ENCODE data around the gene SEMA4B. TPM values are rescaled to one million over a fixed set of nuclear protein-coding genes. Genes with fewer than 3 reads are reported as not detected.
A peak's percentile ranks its signal among the peaks of the same experiment; 100 is the strongest.

The SEMA4B gene
- total and polyA plus RNA-seq, 2 donors from 2014 or later: 28.7 to 190 TPM

GRCh38 chr15:90208356-90208755 lies 7.2 kb downstream of the SEMA4B start:
- Histone ChIP-seq H3K4me3 (ENCODE audit: low read length in 3 of 3) (no peak overlapping the region), H3K9me3 (ENCODE audit: control insufficient read depth in 2 of 3, insufficient read depth in 1 of 3, low read length in 3 of 3) (no peaks in the 10 kb centered on the region), H3K9ac (ENCODE audit: low read length in 3 of 3) (no peak overlapping the region), H3K27ac (ENCODE audit: low read depth in 2 of 2, low read length in 2 of 2) (no peak overlapping the region), H3K27me3 (ENCODE audit: control insufficient read depth, insufficient read depth, low read length) (no peaks in the 10 kb centered on the region), H3K4me1 (ENCODE audit: control insufficient read depth in 2 of 3, insufficient read depth in 2 of 3, low read depth in 1 of 3, low read length in 3 of 3) (peaks cover 0 to 24% (median 23%) of the 10 kb centered on the region in 3 donors), H3K36me3 (ENCODE audit: control insufficient read depth in 2 of 3, insufficient read depth in 3 of 3, low read length in 3 of 3) (peaks cover 0 to 4% (median 2%) of the 10 kb centered on the region in 3 donors)
- intact Hi-C loops (cut with DNase I): no loop called here
- DNase-seq (no peak), FAIRE-seq (no peak)
- no peak for TF ChIP-seq CTCF (IDR thresholded peaks at IDR 0.05; ENCODE audit: borderline replicate concordance, extremely low read depth, insufficient read depth)

- Histone ChIP-seq H3K27me3 (ENCODE audit: control insufficient read depth, insufficient read depth, low read length) (no peaks in the 10 kb centered on the region), H3K4me3 (ENCODE audit: low read length in 3 of 3) (no peak overlapping the region), H3K9me3 (ENCODE audit: control insufficient read depth in 2 of 3, insufficient read depth in 1 of 3, low read length in 3 of 3) (no peaks in the 10 kb centered on the region), H3K9ac (ENCODE audit: low read length in 3 of 3) (no peak overlapping the region), H3K27ac (ENCODE audit: low read depth in 2 of 2, low read length in 2 of 2) (no peak overlapping the region), H3K4me1 (ENCODE audit: control insufficient read depth in 2 of 3, insufficient read depth in 2 of 3, low read depth in 1 of 3, low read length in 3 of 3) (peaks cover 0 to 25% (median 20%) of the 10 kb centered on the region in 3 donors), H3K36me3 (ENCODE audit: control insufficient read depth in 2 of 3, insufficient read depth in 3 of 3, low read length in 3 of 3) (peaks cover 0 to 4% (median 0%) of the 10 kb centered on the region in 3 donors)
- FAIRE-seq: no peak
- no peak for TF ChIP-seq CTCF (IDR thresholded peaks at IDR 0.05; ENCODE audit: borderline replicate concordance, extremely low read depth, insufficient read depth)
- peak in 1 of 5 donors; percentile 29 for DNase-seq
- intact Hi-C loops (cut with DNase I): no loop called here
Measured at GRCh38 chr15:90209591-90209990, 8.5 kb downstream of the SEMA4B start.

- H3K36me3 ChIP-seq (ENCODE audit: control insufficient read depth in 2 of 3, insufficient read depth in 3 of 3, low read length in 3 of 3): peaks cover 0 to 4% (median 0%) of the 10 kb centered on the region in 3 donors
- H3K27me3 ChIP-seq (ENCODE audit: control insufficient read depth, insufficient read depth, low read length): no peaks in the 10 kb centered on the region
- H3K9me3 ChIP-seq (ENCODE audit: control insufficient read depth in 2 of 3, insufficient read depth in 1 of 3, low read length in 3 of 3): no peaks in the 10 kb centered on the region
- H3K27ac ChIP-seq (ENCODE audit: low read depth in 2 of 2, low read length in 2 of 2): peak overlapping the region; percentile 79 to 85
- H3K4me3 ChIP-seq (ENCODE audit: low read length in 3 of 3): no peak overlapping the region
- TF ChIP-seq CTCF (IDR thresholded peaks at IDR 0.05; ENCODE audit: borderline replicate concordance, extremely low read depth, insufficient read depth): no peak
- H3K4me1 ChIP-seq (ENCODE audit: control insufficient read depth in 2 of 3, insufficient read depth in 2 of 3, low read depth in 1 of 3, low read length in 3 of 3): peaks cover 0 to 25% (median 20%) of the 10 kb centered on the region in 3 donors
- FAIRE-seq: no peak
- no peak for DNase-seq
- intact Hi-C loops (cut with DNase I): no loop called here
- H3K9ac ChIP-seq (ENCODE audit: low read length in 3 of 3): no peak overlapping the region
Measured at GRCh38 chr15:90210593-90210992, 9.5 kb downstream of the SEMA4B start.

- Histone ChIP-seq H3K27ac (ENCODE audit: low read depth in 2 of 2, low read length in 2 of 2) (peak overlapping the region; percentile 79 to 85), H3K4me1 (ENCODE audit: control insufficient read depth in 2 of 3, insufficient read depth in 2 of 3, low read depth in 1 of 3, low read length in 3 of 3) (peaks cover 0 to 25% (median 20%) of the 10 kb centered on the region in 3 donors), H3K9me3 (ENCODE audit: control insufficient read depth in 2 of 3, insufficient read depth in 1 of 3, low read length in 3 of 3) (no peaks in the 10 kb centered on the region), H3K27me3 (ENCODE audit: control insufficient read depth, insufficient read depth, low read length) (no peaks in the 10 kb centered on the region), H3K36me3 (ENCODE audit: control insufficient read depth in 2 of 3, insufficient read depth in 3 of 3, low read length in 3 of 3) (peaks cover 0 to 4% (median 0%) of the 10 kb centered on the region in 3 donors), H3K9ac (ENCODE audit: low read length in 3 of 3) (peak overlapping the region in 1 of 3 donors; percentile 35), H3K4me3 (ENCODE audit: low read length in 3 of 3) (no peak overlapping the region)
- DNase-seq (no peak), FAIRE-seq (no peak)
- TF ChIP-seq CTCF (IDR thresholded peaks at IDR 0.05; ENCODE audit: borderline replicate concordance, extremely low read depth, insufficient read depth): no peak
- intact Hi-C loops (cut with DNase I): no loop called here
Measured at GRCh38 chr15:90211009-90211408, 9.9 kb downstream of the SEMA4B start.
